Neural cell (in vitro differentiated cells): ENCODE results near the gene FAM83F. TPM values are rescaled to one million over a fixed set of nuclear protein-coding genes. Genes with fewer than 3 reads are reported as not detected.
A peak's percentile ranks its signal among the peaks of the same experiment; 100 is the strongest.

Source experiments
- H2AFZ ChIP-seq: fragments of 200-600, 300-800 bp; sonication (generic), shearing (Covaris generic); 2 replicates; pipeline ENCODE4 v1.6.0; 2014; ENCODE audit warnings: low read depth, mild to moderate bottlenecking, antibody characterized with exemption, low read length, moderate library complexity
- H3F3A ChIP-seq: fragments of 200-600 bp; shearing (Covaris generic); 2 replicates; pipeline ENCODE4 v1.6.1; 2016; ENCODE audit warnings: mild to moderate bottlenecking, moderate library complexity, mixed read lengths, antibody characterized with exemption, low read length; ENCODE audit not compliant: insufficient read depth, poor library complexity, severe bottlenecking
- H3K27ac ChIP-seq: fragments of 200-600, 300-800 bp; sonication (generic), shearing (Covaris generic); 2 replicates; pipeline ENCODE4 v1.5.1; 2014; ENCODE audit warnings: mild to moderate bottlenecking, low read length, moderate library complexity
- H3K27me3 ChIP-seq: fragments of 300-800, 200-600 bp; sonication (generic), shearing (Covaris generic); 2 replicates; pipeline ENCODE4 v1.6.0; 2014; ENCODE audit warnings: mild to moderate bottlenecking, low read depth, low read length, moderate library complexity; ENCODE audit not compliant: insufficient read depth
- H3K36me3 ChIP-seq: fragments of 300-800, 200-600 bp; sonication (generic), shearing (Covaris generic); 2 replicates; pipeline ENCODE4 v1.5.1; 2014; ENCODE audit warnings: mild to moderate bottlenecking, antibody characterized with exemption, low read length, moderate library complexity; ENCODE audit not compliant: insufficient read depth
- H3K4me2 ChIP-seq: fragments of 300-800, 200-600 bp; sonication (generic), shearing (Covaris generic); 2 replicates; pipeline ENCODE4 v1.6.0; 2014; ENCODE audit warnings: mild to moderate bottlenecking, low read length
- H3K4me3 ChIP-seq: fragments of 300-800, 200-600 bp; sonication (generic), shearing (Covaris generic); 2 replicates; pipeline ENCODE4 v1.5.1; 2014; ENCODE audit warnings: mild to moderate bottlenecking, low read length, moderate library complexity
- H3K79me2 ChIP-seq: fragments of 200-600 bp; shearing (Covaris generic); replicated peaks from 2 replicates; pipeline ENCODE4 v1.6.0; 2014; ENCODE audit warnings: mild to moderate bottlenecking, low read length, moderate library complexity; ENCODE audit not compliant: insufficient read depth
- H3K9ac ChIP-seq: fragments of 300-800, 200-600 bp; sonication (generic), shearing (Covaris generic); 2 replicates; pipeline ENCODE4 v1.6.1; 2016; ENCODE audit warnings: mild to moderate bottlenecking, low read length, mixed read lengths
- H3K9me2 ChIP-seq: fragments of 200-600 bp; shearing (Covaris generic); 2 replicates; pipeline ENCODE4 v1.6.1; 2016; ENCODE audit warnings: mild to moderate bottlenecking, low read length, mixed read lengths; ENCODE audit not compliant: insufficient read depth
- H3K9me3 ChIP-seq: fragments of 200-600, 300-800 bp; sonication (generic), shearing (Covaris generic); 2 replicates; pipeline ENCODE4 v1.6.1; 2016; ENCODE audit warnings: mild to moderate bottlenecking, mixed run types, low read length, moderate library complexity, mixed read lengths
- H4K20me1 ChIP-seq: fragments of 200-600 bp; shearing (Covaris generic); 2 replicates; pipeline ENCODE4 v1.6.1; 2016; ENCODE audit warnings: mild to moderate bottlenecking, mixed run types; ENCODE audit not compliant: insufficient read depth
- EP300 ChIP-seq: fragments of 450-650 bp; conservative IDR thresholded peaks from 2 replicates; pipeline ENCODE4 v1.6.1; 2014; ENCODE audit warnings: antibody characterized with exemption, mild to moderate bottlenecking, moderate library complexity; ENCODE audit not compliant: poor library complexity, severe bottlenecking
- EZH2 ChIP-seq: fragments of 200-600, 300-800 bp; shearing (Covaris generic), sonication (generic); IDR thresholded peaks from 2 replicates; pipeline ENCODE4 v1.6.1; 2014; ENCODE audit warnings: antibody characterized with exemption, low read length, borderline replicate concordance, mild to moderate bottlenecking; ENCODE audit not compliant: insufficient read depth, poor library complexity, severe bottlenecking
- MXI1 ChIP-seq: fragments of 450-650 bp; conservative IDR thresholded peaks from 2 replicates; pipeline ENCODE4 v1.6.1; 2014; ENCODE audit warnings: antibody characterized with exemption, mild to moderate bottlenecking; ENCODE audit not compliant: poor library complexity, severe bottlenecking
- POLR2AphosphoS5 ChIP-seq: IDR thresholded peaks from 2 replicates; pipeline ENCODE4 v1.6.1; 2012
- RAD21 ChIP-seq: fragments of 450-650 bp; conservative IDR thresholded peaks from 2 replicates; pipeline ENCODE4 v1.6.1; 2014; ENCODE audit warnings: antibody characterized with exemption, mild to moderate bottlenecking, moderate library complexity
- SMC3 ChIP-seq: fragments of 450-650 bp; conservative IDR thresholded peaks from 2 replicates; pipeline ENCODE4 v1.6.1; 2014; ENCODE audit warnings: antibody characterized with exemption, mild to moderate bottlenecking, moderate library complexity; ENCODE audit not compliant: poor library complexity
- TAF1 ChIP-seq: IDR thresholded peaks from 2 replicates; pipeline ENCODE4 v1.6.1; 2012; ENCODE audit warnings: low read depth
- polyA plus RNA-seq: library from polyadenylated mRNA; depleted of rRNA; stranded (reverse); fragments of >200 nt; gene quantifications from 2 replicates; pipeline ENCODE4 v1.2.3, GENCODE V29; 2014
- TF ChIP-seq, protein P1 (sequence below): IDR thresholded peaks from 2 replicates; pipeline ENCODE4 v1.6.1; 2012; ENCODE audit warnings: borderline replicate concordance
- TF ChIP-seq, protein P2 (sequence below): fragments of 450-650 bp; IDR thresholded peaks from 2 replicates; pipeline ENCODE4 v1.5.1; 2014; ENCODE audit warnings: antibody characterized with exemption, mild to moderate bottlenecking, moderate library complexity; ENCODE audit not compliant: poor library complexity, severe bottlenecking

The FAM83F gene
- polyA plus RNA-seq, 1 donor from 2014 or later = 0.42 TPM

DNA sequence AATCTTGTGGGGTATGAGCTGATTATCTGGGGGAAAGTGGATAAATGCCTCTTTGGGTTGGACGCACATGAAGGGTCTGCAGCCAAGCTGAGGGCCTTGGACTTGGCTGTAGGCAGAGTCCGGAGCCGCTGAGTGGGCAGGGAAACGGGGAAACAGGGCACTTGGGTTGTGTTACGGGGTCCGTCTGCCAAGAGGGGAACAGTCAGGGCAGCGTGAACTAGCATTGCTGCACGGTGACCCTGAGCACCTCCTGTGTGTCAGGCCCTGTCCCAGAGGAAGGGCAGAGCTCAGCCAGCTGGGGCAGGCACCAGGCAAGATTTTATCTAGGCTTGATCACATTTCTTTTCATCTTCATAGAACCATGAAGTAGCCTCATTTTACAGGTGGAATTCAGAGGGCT lies 11.9 kb downstream of the FAM83F start:
- no peaks in the 10 kb centered on the region for H3K9me2 ChIP-seq
- no peaks in the 10 kb centered on the region for H3K27me3 ChIP-seq
- H3K4me2 ChIP-seq = no peak overlapping the region
- no peaks in the 10 kb centered on the region for H3F3A ChIP-seq
- H3K36me3 ChIP-seq = no peaks in the 10 kb centered on the region
- TF ChIP-seq RAD21 (no peak), EP300 (no peak), MXI1 (no peak), EZH2 (no peak), SMC3 (no peak), TAF1 (no peak)
- TF ChIP-seq, protein P1, sequence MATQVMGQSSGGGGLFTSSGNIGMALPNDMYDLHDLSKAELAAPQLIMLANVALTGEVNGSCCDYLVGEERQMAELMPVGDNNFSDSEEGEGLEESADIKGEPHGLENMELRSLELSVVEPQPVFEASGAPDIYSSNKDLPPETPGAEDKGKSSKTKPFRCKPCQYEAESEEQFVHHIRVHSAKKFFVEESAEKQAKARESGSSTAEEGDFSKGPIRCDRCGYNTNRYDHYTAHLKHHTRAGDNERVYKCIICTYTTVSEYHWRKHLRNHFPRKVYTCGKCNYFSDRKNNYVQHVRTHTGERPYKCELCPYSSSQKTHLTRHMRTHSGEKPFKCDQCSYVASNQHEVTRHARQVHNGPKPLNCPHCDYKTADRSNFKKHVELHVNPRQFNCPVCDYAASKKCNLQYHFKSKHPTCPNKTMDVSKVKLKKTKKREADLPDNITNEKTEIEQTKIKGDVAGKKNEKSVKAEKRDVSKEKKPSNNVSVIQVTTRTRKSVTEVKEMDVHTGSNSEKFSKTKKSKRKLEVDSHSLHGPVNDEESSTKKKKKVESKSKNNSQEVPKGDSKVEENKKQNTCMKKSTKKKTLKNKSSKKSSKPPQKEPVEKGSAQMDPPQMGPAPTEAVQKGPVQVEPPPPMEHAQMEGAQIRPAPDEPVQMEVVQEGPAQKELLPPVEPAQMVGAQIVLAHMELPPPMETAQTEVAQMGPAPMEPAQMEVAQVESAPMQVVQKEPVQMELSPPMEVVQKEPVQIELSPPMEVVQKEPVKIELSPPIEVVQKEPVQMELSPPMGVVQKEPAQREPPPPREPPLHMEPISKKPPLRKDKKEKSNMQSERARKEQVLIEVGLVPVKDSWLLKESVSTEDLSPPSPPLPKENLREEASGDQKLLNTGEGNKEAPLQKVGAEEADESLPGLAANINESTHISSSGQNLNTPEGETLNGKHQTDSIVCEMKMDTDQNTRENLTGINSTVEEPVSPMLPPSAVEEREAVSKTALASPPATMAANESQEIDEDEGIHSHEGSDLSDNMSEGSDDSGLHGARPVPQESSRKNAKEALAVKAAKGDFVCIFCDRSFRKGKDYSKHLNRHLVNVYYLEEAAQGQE = no peak
- TF ChIP-seq, protein P2, sequence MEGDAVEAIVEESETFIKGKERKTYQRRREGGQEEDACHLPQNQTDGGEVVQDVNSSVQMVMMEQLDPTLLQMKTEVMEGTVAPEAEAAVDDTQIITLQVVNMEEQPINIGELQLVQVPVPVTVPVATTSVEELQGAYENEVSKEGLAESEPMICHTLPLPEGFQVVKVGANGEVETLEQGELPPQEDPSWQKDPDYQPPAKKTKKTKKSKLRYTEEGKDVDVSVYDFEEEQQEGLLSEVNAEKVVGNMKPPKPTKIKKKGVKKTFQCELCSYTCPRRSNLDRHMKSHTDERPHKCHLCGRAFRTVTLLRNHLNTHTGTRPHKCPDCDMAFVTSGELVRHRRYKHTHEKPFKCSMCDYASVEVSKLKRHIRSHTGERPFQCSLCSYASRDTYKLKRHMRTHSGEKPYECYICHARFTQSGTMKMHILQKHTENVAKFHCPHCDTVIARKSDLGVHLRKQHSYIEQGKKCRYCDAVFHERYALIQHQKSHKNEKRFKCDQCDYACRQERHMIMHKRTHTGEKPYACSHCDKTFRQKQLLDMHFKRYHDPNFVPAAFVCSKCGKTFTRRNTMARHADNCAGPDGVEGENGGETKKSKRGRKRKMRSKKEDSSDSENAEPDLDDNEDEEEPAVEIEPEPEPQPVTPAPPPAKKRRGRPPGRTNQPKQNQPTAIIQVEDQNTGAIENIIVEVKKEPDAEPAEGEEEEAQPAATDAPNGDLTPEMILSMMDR = no peak
- no peak overlapping the region for H3K4me3 ChIP-seq
- H3K79me2 ChIP-seq = no peaks in the 10 kb centered on the region
- no peak overlapping the region for H2AFZ ChIP-seq
- H3K9ac ChIP-seq = no peak overlapping the region
- H4K20me1 ChIP-seq = no peaks in the 10 kb centered on the region
- no peak overlapping the region for H3K27ac ChIP-seq
- H3K9me3 ChIP-seq = no peaks in the 10 kb centered on the region

- TF ChIP-seq EP300 (no peak), EZH2 (no peak), POLR2AphosphoS5 (no peak)
- TF ChIP-seq, protein P2 = no peak
- no peaks in the 10 kb centered on the region for H3K79me2 ChIP-seq
- H4K20me1 ChIP-seq = no peaks in the 10 kb centered on the region
- H3K9me3 ChIP-seq = no peaks in the 10 kb centered on the region
- H3K4me2 ChIP-seq = no peak overlapping the region
- H3K27ac ChIP-seq = peak overlapping the region; percentile 42
- H3K9me2 ChIP-seq = no peaks in the 10 kb centered on the region
- no peaks in the 10 kb centered on the region for H3K36me3 ChIP-seq
- H3K9ac ChIP-seq = no peak overlapping the region
- H3F3A ChIP-seq = no peaks in the 10 kb centered on the region
- no peaks in the 10 kb centered on the region for H3K27me3 ChIP-seq
- H3K4me3 ChIP-seq = no peak overlapping the region
- H2AFZ ChIP-seq = no peak overlapping the region
Measured at GRCh38 chr22:40007853-40008710, 13.3 kb downstream of the FAM83F start.
